T-helper 1 cell (primary cell): Measurements from ENCODE around the gene CRLF1.
"Not testable (repeated sequence)": the region's sequence is repeated elsewhere in the genome, so short reads cannot be mapped to it uniquely, and the experiment has no call there.

Experiments
- DNase-seq, 5 donors: peaks; one replicate each; pipeline ENCODE4 v3.0.0-alpha.2; 2012 to 2020

The CRLF1 gene

DNA sequence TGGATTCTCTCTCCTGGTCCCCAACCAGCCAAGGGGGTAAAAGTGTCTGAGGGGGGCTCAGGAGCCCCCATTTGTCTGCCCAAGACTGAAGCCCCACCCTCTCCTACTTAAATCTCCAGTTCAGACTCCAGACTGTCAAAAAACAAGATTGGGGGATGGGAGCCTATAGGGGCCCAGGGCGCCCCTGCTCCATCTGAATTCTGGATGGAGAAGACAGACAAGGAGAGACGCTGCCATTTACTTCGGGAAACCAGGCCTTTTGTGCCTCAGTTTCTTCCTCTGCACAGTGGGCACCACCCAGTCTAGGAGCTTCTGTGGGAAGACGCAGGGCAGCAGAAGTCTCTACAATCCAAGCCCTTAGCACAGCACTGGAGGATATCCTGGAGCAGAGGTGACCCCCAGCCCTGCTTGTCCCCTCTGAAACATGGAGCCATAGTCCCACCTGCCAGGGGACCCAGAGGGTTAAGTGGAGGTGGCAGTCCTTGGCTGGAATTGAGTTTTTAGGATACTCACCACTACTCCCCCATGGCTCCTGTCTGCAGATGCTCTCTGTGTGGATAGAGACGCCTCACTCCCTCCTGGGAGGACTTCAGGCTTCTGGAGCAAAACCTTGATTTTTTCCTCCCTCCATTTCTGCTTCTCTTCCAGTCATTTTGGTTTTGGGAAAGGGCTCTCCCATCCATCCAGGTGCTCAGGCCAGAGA is 1.7 kb upstream of the CRLF1 start:
- DNase-seq, result no peak

DNA sequence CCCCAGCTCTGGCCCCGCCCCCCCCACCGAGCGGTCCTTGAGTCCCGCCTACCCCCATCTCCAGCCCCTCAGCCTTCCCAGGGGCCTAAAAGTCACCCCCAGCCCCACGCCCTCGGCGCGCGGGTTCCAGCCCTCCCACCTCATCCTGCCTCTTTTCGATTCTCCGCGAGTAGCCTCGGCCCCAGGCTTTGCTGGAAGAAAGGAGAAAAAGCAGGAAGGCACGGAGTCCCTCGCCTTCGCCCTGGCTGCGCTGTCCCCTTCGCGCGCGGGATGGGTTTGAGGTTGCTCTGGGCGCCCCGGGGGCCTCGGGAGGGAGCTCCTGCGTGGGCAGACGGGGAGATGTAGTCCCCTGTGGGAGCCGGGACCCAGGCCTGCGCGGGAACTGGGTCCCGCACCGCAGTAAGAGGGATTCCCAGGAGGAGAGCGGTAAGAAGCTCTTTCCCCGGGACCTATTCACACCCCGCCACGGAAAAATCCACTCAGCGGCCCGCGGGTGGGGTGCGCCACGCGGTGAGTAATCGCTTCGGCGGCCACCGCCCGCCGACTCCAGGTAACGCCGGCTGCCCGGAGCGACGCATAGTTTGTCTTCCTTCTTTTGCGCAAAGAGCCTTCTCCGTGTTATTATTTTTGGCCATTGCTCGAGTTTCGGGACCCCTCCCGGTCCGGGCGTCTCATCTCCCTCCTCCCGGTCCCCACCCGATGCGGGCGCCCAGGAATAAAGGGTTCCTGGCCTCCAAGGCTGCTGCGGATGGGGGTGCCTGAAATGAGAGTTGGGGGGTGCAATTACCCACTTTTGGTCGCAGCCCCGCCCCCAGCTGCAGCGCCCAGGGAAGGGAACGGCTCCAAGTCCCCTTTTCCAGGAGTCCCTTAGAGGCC is 865 bp upstream of the CRLF1 start:
- no peak for DNase-seq

GRCh38 chr19:18605546-18606280 is 886 bp downstream of the CRLF1 start:
- no peak for DNase-seq

DNA sequence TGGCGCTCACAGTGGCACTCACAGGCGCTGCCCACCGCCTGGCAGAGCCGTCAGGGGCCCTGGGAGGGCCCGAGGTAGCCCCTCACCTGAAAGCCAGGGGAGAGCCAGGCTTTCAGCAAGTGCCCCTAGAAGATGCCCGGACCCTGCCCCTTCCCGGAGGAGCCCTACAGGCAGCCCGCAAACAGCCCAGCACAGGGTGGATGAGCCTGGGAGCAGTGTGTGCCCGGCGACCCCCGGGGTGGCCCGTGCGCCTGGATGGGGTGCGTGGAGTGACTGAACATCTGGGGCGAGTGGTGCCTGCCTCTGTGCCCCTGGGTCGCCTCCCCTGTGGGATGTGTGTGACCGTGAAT is 1.4 kb downstream of the CRLF1 start:
- no peak for DNase-seq

- no peak for DNase-seq
These were observed 1.8 kb downstream of the CRLF1 start for GRCh38 chr19:18604820-18605159.

GRCh38 chr19:18603958-18604819 is 2.4 kb downstream of the CRLF1 start:
- no peak for DNase-seq

- DNase-seq, result no peak
These were observed 3.2 kb downstream of the CRLF1 start for GRCh38 chr19:18603255-18603957.

DNA sequence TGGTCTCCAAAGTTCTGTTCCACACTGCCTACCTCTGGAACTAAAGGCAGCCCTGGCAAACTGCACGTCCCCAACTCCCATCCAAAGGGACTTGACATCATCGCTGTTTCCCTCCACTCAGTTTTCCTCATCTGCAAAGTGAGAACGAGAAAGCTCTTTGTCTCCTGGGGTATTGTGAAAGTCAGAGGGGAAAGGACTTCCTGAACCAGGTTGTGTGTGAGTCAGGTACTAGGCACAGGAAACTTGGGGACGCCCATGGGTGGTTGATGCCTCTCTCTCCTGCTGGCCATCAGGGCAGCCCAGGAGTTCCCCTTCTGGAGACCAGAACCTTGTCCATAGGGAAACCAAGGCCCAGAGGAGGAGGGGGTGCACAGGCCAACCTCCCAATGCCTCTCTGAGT is 4.7 kb downstream of the CRLF1 start:
- DNase-seq, result no peak

GRCh38 chr19:18600692-18601397 is 5.8 kb downstream of the CRLF1 start:
- DNase-seq, result not testable (repeated sequence)

DNA sequence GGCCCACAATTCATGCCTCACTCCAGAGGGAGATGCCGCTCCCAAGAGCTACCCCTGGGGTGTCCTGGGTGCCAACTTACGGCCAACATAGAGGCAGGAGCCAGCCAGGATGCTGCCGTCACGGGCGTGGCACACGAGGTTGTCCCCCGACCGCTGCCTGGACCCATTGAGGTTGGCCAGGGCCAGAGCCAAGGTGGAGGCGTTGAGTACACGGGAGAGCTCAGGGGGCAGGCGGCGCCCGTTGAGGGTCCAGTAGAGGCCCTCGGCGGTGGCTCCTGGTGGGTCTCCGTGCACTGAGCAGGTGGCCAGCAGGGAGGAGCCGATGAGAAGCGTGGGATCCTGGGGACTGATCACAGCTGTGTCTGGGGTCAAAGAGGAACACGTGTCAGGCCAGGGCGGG is 7.1 kb downstream of the CRLF1 start:
- DNase-seq, result no peak

GRCh38 chr19:18597809-18598660 is 8.6 kb downstream of the CRLF1 start:
- no peak for DNase-seq

GRCh38 chr19:18596752-18597157 is 9.8 kb downstream of the CRLF1 start:
- no peak for DNase-seq

- no peak for DNase-seq
These were observed 11.1 kb downstream of the CRLF1 start for GRCh38 chr19:18595475-18595874.

DNA sequence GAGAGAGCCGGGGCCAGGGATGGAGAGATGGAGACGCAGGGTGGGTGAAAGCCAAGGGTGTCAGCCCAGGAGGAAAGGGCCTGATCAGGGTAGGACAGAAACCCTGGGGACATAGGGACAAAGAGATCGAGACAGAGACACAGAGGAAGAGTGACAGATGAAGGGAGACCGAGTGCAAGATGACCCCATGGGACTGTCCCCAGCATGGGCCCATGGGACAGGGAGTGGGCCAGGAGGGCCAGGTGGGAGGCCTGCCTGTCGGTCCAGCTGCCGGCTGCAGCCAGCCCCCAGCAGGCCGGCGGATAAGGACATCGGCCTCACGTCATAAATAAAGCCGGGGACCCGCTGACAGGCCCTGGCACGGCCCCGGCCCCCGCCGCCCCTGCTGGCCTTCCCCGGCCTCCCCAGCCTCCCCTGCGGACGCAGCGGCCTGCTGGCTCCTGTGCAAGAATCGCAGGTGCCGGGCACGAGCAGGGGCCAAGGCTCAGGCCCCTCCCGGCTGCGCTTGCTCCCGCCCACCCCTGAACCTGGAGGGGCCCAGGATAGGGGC is 11.7 kb downstream of the CRLF1 start:
- DNase-seq, result no peak

DNA sequence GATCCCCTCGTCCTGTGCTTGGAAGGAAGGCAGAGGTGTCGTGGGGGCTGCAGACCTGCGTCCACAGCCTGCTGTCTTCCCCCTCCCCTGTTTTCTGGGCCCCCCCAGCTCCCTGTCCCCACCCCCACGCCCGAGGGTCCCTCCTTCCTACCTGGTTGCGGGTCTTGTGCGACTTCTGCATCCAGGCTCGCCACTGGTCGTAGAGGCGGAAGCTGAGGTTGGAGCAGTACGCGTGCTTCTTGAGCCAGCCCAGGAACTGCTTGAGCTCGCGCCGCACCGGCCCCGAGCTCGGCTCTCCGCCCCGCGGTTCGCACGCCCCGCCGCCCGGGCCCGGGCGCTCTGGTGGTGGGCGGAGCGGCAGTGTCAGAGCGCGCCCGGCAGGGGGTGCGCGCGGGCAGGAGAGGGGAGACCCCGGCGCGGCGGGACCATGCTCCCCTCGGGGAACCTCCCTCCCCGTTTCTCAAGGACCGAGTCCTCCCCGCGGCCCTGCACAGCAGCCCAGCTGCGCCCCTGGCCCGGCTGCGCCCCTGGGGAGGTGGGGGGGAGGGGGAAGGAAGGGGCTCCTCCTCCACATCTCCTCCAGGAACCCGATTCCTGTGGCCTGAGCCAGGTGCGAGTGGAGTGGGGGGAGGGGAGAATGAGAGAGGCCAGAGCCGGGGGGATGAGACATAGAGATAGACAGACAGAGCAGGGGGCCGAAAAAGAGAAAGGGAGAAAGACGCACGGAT is 12.3 kb downstream of the CRLF1 start:
- DNase-seq, result peak; percentile 56 to 75 (median 68)

GRCh38 chr19:18593367-18594095 is 13.1 kb downstream of the CRLF1 start:
- no peak for DNase-seq

DNA sequence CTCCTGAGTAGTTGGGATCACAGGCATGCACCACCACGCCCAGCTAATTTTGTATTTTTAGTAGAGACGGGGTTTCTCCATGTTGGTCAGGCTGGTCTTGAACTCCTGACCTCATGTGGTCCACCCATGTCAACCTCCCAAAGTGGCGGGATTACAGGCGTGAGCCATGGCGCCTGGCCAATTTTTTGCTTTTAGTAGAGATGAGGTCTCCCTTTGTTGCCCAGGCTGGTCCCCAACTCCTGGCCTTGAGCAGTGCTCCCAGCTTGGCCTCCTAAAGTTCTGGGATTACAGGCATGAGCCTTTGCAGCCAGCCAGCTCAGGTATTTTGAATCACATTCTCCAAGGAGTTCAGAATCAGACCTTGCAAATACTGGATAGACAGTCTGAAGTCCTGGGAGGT is 13.9 kb downstream of the CRLF1 start:
- not testable (repeated sequence) for DNase-seq

GRCh38 chr19:18591735-18592385 is 14.7 kb downstream of the CRLF1 start:
- DNase-seq, result no peak
